Neural cell (in vitro differentiated cells): Measurements from ENCODE around the gene IL25.

Source experiments
- CTCF ChIP-seq: fragments of 450-650 bp; IDR thresholded peaks from 2 replicates; pipeline ENCODE4 v1.5.1; 2014; ENCODE audit warnings: antibody characterized with exemption, mild to moderate bottlenecking, moderate library complexity; ENCODE audit not compliant: poor library complexity, severe bottlenecking
- EP300 ChIP-seq: fragments of 450-650 bp; conservative IDR thresholded peaks from 2 replicates; pipeline ENCODE4 v1.6.1; 2014; ENCODE audit warnings: antibody characterized with exemption, mild to moderate bottlenecking, moderate library complexity; ENCODE audit not compliant: poor library complexity, severe bottlenecking
- MXI1 ChIP-seq: fragments of 450-650 bp; conservative IDR thresholded peaks from 2 replicates; pipeline ENCODE4 v1.6.1; 2014; ENCODE audit warnings: antibody characterized with exemption, mild to moderate bottlenecking; ENCODE audit not compliant: poor library complexity, severe bottlenecking
- POLR2AphosphoS5 ChIP-seq: IDR thresholded peaks from 2 replicates; pipeline ENCODE4 v1.6.1; 2012
- RAD21 ChIP-seq: fragments of 450-650 bp; conservative IDR thresholded peaks from 2 replicates; pipeline ENCODE4 v1.6.1; 2014; ENCODE audit warnings: antibody characterized with exemption, mild to moderate bottlenecking, moderate library complexity
- TAF1 ChIP-seq: IDR thresholded peaks from 2 replicates; pipeline ENCODE4 v1.6.1; 2012; ENCODE audit warnings: low read depth

GRCh38 chr14:23385244-23385641 lies 12.6 kb downstream of the IL25 start:
- TF ChIP-seq MXI1: no peak
- no peak for TF ChIP-seq RAD21
- no peak for TF ChIP-seq CTCF
- no peak for TF ChIP-seq TAF1
- no peak for TF ChIP-seq POLR2AphosphoS5
- no peak for TF ChIP-seq EP300
